AG04450 (cell line): ENCODE data around the gene RASA3. TPM values are rescaled to one million over a fixed set of nuclear protein-coding genes. Genes with fewer than 3 reads are reported as not detected.
A peak's percentile ranks its signal among the peaks of the same experiment; 100 is the strongest.
"Not testable (repeated sequence)": the region's sequence is repeated elsewhere in the genome, so short reads cannot be mapped to it uniquely, and the experiment has no call there.

Source experiments
- CTCF ChIA-PET: fragments of 300-600, 350-600 bp; formaldehyde crosslinking; extraction: SDS; loops from one replicate; lab custom pipeline; 2022; ENCODE audit warnings: antibody characterized with exemption, inconsistent platforms; lab: Charles Lee
- POLR2A ChIA-PET: fragments of 350-600 bp; formaldehyde crosslinking; extraction: SDS; loops from one replicate; lab custom pipeline; 2021; ENCODE audit warnings: antibody characterized with exemption, inconsistent platforms; lab: Yijun Ruan, JAX
- DNase-seq: peaks from one replicate; pipeline ENCODE4 v3.0.0-alpha.2; 2011; ENCODE audit warnings: low read depth, low spot score
- H3K27ac ChIP-seq: one replicate; pipeline ENCODE4 v1.5.1; 2012; ENCODE audit warnings: low read depth, low read length, control low read depth
- H3K27me3 ChIP-seq: one replicate; pipeline ENCODE4 v1.6.0; 2012; ENCODE audit warnings: low read length; ENCODE audit not compliant: control insufficient read depth, insufficient read depth
- H3K4me3 ChIP-seq: 2 replicates; pipeline ENCODE4 v1.5.1; 2011; ENCODE audit warnings: mild to moderate bottlenecking, low read depth, low read length, control low read depth
- H3K9me3 ChIP-seq: 2 replicates; pipeline ENCODE4 v1.5.1; 2012; ENCODE audit warnings: low read length; ENCODE audit not compliant: control insufficient read depth, insufficient read depth
- polyA plus RNA-seq: library from polyadenylated mRNA; depleted of rRNA; stranded (reverse); fragments of >200 nt; gene quantifications from 2 replicates; pipeline ENCODE4 v1.2.3, GENCODE V29; 2011
- TF ChIP-seq, protein P1 (sequence below): IDR thresholded peaks from 2 replicates; pipeline ENCODE4 v1.5.1; 2011; ENCODE audit warnings: low read depth, low read length, control low read depth, inconsistent platforms

RASA3 gene
- polyA plus RNA-seq, 1 experiment, result 25.2 TPM

DNA sequence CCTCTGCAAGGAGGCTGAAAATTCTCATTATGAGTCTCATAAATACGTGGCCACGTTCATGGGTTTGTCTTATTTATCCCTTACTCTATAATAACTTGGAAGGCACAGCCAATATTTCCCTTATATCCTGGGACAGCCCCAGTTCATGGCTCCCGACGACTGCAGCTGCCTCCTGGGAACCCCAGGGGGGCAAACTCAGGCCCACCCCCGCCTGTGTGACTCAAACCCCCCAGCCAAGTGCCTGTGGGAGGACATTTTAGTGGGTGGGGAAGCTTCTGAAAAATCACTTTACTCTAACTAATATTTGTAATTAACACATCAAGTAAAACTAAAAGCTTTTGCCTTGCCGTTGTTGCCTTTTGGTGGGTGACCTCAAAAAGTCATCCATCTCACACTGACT is 14.3 kb downstream of the RASA3 start:
- H3K4me3 ChIP-seq, result peak overlapping the region; percentile 37
- CTCF ChIA-PET, result no interaction called here
- H3K27ac ChIP-seq, result peak overlapping the region; percentile 98
- H3K9me3 ChIP-seq, result no peaks in the 10 kb centered on the region; the same call in 1 of the 2 replicates
- TF ChIP-seq, protein P1, sequence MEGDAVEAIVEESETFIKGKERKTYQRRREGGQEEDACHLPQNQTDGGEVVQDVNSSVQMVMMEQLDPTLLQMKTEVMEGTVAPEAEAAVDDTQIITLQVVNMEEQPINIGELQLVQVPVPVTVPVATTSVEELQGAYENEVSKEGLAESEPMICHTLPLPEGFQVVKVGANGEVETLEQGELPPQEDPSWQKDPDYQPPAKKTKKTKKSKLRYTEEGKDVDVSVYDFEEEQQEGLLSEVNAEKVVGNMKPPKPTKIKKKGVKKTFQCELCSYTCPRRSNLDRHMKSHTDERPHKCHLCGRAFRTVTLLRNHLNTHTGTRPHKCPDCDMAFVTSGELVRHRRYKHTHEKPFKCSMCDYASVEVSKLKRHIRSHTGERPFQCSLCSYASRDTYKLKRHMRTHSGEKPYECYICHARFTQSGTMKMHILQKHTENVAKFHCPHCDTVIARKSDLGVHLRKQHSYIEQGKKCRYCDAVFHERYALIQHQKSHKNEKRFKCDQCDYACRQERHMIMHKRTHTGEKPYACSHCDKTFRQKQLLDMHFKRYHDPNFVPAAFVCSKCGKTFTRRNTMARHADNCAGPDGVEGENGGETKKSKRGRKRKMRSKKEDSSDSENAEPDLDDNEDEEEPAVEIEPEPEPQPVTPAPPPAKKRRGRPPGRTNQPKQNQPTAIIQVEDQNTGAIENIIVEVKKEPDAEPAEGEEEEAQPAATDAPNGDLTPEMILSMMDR, result no peak
- no peak for DNase-seq
- H3K27me3 ChIP-seq, result no peaks in the 10 kb centered on the region
- POLR2A ChIA-PET, result interaction anchor here (0.7 to 1.9 kb wide), 6 partner anchors 9 to 297 kb away, joined by 3 to 15 read pairs (median 5); no protein-coding TSS in a partner anchor

DNA sequence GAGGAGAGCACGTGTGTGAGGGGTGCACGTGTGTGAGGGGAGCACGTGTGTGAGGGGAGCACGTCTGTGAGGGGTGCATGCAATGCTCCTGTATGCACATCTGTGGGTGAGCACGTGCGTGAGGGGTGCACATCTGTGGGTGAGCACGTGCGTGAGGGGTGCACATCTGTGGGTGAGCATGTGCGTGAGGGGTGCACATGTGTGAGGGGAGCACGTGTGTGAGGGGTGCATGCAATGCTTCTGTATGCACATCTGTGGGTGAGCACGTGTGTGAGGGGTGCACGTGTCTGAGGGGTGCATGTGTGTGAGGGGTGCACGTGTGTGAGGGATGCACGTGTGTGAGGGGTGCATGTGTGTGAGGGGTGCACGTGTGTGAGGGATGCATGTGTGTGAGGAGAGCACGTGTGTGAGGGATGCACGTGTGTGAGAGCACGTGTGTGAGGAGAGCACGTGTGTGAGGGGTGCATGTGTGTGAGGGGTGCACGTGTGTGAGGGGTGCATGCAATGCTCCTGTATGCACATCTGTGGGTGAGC is 15.0 kb downstream of the RASA3 start:
- Histone ChIP-seq H3K27ac (peak overlapping the region; percentile 98), H3K4me3 (0 out of 2 replicates have a peak overlapping the region, but pooled peaks have one; percentile 37)
- H3K9me3 ChIP-seq, DNase-seq, CTCF ChIA-PET, H3K27me3 ChIP-seq: not testable (repeated sequence)
- POLR2A ChIA-PET, result interaction anchor here (1.6 to 1.9 kb wide), 2 partner anchors 13 to 19 kb away, joined by 7 to 11 read pairs; no protein-coding TSS in a partner anchor

DNA sequence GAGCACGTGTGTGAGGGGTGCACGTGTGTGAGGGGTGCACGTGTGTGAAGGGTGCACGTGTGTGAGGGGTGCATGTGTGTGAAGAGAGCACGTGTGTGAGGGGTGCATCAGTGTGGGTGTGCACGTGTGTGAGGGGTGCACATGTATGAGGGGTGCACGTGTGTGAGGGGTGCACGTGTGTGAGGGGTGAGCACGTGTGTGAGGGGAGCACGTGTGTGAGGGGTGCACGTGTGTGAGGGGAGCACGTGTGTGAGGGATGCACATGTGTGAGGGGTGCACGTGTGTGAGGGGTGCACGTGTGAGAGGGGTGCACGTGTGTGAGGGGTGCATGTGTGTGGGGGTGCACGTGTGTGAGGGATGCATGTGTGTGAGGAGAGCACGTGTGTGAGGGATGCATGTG is 15.7 kb downstream of the RASA3 start:
- DNase-seq, result no peak
- H3K4me3 ChIP-seq, result no peak overlapping the region
- no peaks in the 10 kb centered on the region for H3K27me3 ChIP-seq
- no peaks in the 10 kb centered on the region; the same call in 1 of the 2 replicates for H3K9me3 ChIP-seq
- H3K27ac ChIP-seq, result no peak overlapping the region
- TF ChIP-seq, protein P1, result no peak
- ChIA-PET POLR2A (no interaction called here), CTCF (no interaction called here)

- DNase-seq, result no peak
- Histone ChIP-seq H3K27me3 (no peaks in the 10 kb centered on the region), H3K4me3 (no peak overlapping the region), H3K9me3 (peaks cover 2% of the 10 kb centered on the region; the same call in 1 of the 2 replicates), H3K27ac (peak overlapping the region; percentile 85)
- ChIA-PET POLR2A (no interaction called here), CTCF (no interaction called here)
- TF ChIP-seq, protein P1, result no peak
Observed at GRCh38 chr13:114115796-114116195, 16.6 kb downstream of the RASA3 start.

- H3K4me3 ChIP-seq, result no peak overlapping the region
- ChIA-PET CTCF (no interaction called here), POLR2A (no interaction called here)
- peak overlapping the region; percentile 85 for H3K27ac ChIP-seq
- peaks cover 7% of the 10 kb centered on the region; the same call in 1 of the 2 replicates for H3K9me3 ChIP-seq
- DNase-seq, result peak; percentile 41
- H3K27me3 ChIP-seq, result no peaks in the 10 kb centered on the region
- TF ChIP-seq, protein P1, result peak; percentile 27; the same call in 1 of the 2 replicates
Observed at GRCh38 chr13:114115191-114115671, 17.2 kb downstream of the RASA3 start.

- CTCF ChIA-PET, H3K27me3 ChIP-seq, H3K4me3 ChIP-seq, DNase-seq, POLR2A ChIA-PET, H3K9me3 ChIP-seq: not testable (repeated sequence)
- peak overlapping the region; percentile 85 for H3K27ac ChIP-seq
Observed at GRCh38 chr13:114114666-114115065, 17.8 kb downstream of the RASA3 start.
